GM18907 (cell line): Measurements from ENCODE around the gene PNPLA7.
"Not testable (repeated sequence)": the region's sequence is repeated elsewhere in the genome, so short reads cannot be mapped to it uniquely, and the experiment has no call there.

Source experiments
- ATAC-seq: cut with Tn5 transposase; IDR thresholded peaks from one replicate; pipeline ENCODE4 v1.9.1; 2021; ENCODE audit warnings: mild to moderate bottlenecking, moderate library complexity; ENCODE audit not compliant: unreplicated experiment

PNPLA7 gene

DNA sequence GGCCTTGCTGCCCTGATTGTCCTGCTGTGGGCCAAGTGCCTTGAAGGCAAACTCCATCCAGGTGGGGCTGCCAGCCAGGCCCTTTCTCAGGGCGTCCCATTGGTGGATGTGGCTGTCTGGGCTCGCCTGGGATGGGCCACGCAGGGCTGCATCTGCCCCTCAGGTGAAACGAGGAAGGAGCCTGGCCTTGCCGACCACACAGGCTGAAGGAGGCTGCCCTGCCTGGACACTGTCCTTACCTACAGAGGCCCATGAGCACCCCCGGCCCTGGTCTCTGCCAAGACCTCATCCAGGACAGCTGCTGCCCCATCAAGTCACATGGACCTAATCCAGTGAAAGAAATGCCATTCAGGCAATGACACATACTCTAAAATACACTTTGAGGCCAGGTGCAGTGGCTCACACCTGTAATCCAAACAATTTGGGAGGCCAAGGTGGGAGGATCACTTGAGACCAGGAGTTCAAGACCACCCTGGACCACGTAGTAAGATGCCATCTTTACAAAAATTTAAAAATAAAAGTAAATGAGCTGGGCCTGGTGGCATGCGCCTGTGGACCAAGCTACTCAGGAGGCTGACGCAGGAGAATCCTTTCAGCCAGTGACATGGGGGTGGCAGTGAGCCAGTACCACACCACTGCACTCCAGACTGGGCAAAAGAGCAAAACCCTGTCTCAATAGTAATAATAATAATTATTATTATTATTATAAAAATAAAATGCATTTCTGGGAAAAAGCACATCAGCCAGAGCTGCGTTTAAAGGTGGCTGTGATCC is 33.9 kb downstream of the PNPLA7 start:
- ATAC-seq: no peak

DNA sequence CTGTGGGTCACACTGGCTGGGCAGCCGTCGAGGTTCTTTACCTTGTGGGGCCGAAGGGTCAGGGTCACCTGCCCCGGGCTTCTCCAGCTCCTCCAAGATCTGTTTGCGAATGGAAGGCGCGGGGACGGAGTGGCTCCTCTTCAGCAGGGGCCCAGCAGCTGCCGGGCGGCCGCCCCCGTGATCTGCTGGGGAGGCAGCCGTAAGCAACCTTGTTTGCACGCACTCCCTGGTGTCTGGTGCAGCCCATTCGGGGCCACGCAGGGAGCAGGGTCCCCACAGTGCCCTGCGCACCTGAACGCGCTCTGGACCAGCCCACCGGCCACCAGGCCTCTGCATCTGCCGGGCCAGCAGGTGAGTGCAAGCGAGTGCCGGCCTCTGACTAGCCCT is 34.9 kb downstream of the PNPLA7 start:
- ATAC-seq: no peak

DNA sequence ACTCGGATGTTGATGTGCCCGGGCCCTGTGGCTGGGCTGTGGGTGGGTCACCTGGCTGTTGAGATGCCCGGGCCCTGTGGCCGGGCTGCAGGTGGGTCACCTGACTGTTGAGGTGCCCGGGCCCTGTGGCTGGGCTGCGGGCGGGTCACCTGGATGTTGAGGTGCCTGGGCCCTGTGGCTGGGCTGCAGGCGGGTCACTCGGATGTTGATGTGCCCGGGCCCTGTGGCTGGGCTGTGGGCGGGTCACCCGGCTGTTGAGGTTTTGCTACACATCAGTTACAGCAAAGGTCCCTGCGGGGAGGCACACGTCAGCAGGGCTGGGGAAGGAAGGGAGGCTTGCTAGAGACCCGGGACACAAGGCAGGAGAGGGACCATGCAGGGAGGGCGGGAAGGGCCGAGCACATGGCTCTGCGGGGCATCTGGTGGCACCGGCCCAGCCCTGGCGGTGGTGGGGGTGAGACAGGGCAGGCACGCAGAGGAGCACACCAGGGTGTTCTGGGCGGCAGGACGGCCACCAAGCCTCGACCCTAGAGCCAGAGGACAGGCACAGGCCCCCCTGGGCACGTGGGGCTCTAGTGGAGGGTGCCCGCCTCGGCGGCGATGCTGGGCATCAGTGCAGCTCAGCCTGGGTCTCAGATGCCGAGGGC is 35.4 kb downstream of the PNPLA7 start:
- no peak for ATAC-seq

DNA sequence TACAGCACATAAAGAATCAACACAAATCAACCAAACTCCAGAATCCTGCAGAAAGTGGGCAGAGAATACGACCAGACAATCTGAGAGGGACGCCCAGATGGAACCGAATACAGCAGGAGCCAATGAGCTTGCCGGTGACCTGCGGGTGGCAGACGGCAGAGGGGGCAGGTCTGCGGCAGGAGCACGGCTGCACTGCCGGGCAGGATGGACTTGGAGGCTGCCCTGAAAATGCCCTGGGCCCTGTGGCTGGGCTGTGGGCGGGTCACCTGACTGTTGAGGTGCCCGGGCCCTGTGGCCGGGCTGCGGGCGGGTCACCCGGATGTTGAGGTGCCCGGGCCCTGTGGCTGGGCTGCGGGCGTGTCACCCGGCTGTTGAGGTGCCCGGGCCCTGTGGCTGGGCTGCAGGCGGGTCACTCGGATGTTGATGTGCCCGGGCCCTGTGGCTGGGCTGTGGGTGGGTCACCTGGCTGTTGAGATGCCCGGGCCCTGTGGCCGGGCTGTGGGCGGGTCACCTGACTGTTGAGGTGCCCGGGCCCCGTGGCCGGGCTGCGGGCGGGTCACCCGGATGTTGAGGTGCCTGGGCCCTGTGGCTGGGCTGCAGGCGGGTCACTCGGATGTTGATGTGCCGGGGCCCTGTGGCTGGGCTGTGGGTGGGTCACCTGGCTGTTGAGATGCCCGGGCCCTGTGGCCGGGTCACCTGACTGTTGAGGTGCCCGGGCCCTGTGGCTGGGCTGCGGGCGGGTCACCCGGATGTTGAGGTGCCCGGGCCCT is 36.2 kb downstream of the PNPLA7 start:
- ATAC-seq: not testable (repeated sequence)

DNA sequence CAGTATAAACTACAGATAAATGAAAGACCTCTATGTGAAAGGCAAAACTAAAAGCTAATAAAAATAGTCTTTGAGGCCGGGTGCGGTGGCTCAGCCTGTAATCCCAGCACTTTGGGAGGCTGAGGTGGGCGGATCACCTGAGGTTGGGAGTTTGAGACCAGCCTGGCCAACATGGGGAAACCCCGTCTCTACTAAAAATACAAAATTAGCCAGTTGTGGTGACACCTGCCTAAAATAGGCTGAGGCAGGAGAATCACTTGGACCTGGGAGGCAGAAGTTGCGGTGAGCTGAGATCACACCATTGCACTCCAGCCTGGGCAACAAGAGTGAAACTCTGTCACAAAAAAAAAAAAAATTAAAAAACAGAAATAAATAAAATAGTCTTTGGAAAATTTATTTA is 37.1 kb downstream of the PNPLA7 start:
- not testable (repeated sequence) for ATAC-seq

DNA sequence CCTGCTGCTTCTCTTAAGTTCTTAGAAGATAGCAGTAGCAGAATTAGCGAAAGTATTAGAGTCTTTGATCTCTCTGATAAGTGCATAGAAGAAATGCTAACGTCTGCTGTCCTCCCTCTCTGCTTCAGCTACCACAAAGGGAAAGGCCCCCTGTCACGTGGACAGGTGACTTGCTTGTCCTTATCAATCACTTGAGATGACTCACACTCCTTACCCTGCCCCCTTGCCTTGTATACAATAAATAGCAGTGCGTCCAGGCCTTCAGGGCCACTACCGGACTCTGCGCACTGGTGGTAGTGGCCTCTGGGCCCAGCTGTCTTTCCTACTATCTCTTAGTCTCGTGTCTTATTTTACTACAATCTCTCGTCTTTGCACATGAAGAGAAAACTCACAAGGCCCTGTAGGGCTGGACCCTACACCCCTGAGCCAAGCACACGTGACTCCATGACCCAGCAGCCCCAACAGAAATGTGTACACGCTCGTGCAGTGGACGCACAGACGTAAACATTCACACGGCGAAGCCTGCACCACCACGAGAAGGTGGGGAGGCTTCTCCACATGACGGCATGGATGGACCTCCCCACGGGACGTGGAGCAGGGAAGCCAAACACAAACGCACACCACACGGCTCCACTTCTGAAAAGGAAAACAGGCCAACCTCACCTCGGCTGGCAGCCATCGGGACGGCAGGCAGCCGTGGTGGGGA is 38.3 kb downstream of the PNPLA7 start:
- ATAC-seq: no peak

DNA sequence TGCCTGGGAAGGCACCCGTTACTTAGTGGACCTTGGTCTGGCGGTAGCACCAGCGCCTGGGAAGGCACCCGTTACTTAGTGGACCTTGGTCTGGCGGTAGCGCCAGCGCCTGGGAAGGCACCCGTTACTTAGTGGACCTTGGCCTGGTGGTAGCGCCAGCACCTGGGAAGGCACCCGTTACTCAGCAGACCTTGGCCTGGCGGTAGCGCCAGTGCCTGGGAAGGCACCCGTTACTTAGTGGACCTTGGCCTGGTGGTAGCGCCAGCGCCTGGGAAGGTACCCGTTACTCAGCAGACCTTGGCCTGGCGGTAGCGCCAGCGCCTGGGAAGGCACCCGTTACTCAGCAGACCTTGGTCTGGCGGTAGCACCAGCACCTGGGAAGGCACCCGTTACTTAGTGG is 39.1 kb downstream of the PNPLA7 start:
- ATAC-seq: not testable (repeated sequence)

DNA sequence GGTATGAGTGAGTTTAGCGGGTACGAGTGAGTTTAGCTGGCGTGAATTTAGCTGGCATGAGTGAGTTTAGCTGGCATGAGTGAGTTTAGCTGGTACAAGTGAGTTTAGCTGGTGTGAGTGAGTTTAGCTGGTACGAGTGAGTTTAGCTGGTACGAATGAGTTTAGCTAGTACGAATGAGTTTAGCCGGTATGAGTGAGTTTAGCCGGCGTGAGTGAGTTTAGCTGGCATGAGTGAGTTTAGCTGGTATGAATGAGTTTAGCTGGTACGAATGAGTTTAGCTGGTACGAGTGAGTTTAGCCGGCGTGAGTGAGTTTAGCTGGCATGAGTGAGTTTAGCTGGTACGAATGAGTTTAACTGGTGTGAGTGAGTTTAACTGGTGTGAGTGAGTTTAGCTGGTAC is 41.0 kb downstream of the PNPLA7 start:
- no peak for ATAC-seq

DNA sequence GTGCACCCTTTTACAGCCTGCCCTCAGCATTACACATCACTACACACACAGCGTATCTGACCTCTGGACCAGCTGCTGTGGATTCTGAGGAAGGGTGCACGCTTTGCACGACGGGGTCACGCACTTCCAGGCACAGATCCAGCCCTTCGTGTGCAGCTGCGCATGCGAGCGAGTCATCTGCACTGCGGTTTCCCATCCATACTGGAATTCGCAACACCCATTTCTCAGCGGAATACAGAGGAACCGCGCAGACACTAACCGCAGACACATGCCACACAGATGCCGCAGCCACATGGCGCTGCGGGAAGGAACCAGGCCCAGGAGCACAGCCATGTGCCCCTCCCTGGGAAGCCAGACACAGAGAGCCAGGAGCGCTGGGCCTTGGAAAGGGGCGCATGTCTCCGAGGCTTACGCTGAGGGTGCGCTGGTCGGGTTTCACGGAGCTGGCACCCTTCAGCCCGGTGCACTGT is 43.5 kb downstream of the PNPLA7 start:
- ATAC-seq: no peak

DNA sequence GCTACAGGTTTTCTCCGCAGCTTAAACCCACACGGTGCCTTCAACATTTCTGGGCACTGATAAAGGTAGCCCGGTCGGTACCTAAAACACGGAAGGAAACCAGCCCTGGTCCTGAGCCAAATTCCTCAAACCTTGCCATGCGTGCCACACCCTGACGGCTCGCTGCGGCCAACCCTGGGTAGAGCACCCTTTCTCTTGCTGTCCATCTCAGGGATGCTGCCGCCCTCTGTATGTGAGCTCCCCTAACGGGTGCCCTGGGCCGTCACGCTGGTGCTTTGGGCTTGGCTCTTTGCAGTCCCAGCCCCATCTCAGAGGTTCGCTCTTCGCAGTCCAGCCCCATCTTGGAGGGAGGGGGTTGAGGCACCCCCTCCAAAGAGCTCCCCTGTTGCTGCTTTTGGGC is 43.9 kb downstream of the PNPLA7 start:
- ATAC-seq: no peak

DNA sequence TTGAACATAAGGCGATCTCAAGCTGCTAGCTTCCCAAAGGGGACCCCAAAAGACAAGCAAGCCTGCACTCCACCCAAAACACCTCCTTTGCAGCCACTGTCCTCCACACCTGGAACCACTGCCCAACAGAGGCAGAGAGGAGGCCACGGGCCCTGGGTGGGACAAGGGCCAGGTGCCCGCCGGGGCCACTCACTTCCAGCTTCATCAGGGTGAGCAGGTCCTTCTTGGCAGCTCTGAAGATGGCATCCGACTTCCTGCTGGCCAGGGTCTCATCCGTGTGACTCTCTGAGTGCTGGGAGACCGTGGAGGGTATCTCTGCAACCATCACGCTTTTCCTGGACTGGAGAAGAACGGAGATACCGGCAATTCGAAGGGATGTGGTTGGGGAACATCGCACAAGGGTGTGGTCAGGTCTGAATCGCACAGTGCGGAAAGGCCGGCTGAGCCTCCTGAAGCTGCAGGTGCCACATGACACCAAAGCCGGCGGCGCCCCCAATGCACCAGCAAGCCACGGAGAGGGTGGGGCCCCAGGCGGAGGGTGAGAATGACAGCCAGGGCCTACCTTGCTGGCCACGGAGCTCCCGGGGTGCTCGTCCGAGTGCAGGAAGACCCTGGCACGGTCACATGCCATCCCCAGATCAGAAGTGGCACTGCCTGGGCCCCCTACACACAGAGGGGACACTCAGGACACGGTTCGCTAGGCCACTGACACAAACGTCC is 44.6 kb downstream of the PNPLA7 start:
- ATAC-seq: no peak

DNA sequence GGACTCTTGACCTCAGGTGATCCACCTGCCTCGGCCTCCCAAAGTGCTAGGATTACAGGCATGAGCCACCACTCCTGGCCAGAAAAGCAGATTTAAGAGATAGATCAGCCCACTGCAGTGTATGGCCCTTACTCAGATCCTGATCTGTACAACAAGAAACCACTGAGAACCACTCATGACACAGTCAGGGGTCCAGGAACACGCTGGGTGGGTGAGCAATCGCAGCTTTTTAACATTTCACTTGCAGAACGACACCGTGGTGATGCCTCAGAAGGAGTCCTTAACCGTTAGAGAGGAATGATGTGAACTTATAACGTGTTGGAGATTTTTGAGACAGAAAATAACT is 45.8 kb downstream of the PNPLA7 start:
- no peak for ATAC-seq

DNA sequence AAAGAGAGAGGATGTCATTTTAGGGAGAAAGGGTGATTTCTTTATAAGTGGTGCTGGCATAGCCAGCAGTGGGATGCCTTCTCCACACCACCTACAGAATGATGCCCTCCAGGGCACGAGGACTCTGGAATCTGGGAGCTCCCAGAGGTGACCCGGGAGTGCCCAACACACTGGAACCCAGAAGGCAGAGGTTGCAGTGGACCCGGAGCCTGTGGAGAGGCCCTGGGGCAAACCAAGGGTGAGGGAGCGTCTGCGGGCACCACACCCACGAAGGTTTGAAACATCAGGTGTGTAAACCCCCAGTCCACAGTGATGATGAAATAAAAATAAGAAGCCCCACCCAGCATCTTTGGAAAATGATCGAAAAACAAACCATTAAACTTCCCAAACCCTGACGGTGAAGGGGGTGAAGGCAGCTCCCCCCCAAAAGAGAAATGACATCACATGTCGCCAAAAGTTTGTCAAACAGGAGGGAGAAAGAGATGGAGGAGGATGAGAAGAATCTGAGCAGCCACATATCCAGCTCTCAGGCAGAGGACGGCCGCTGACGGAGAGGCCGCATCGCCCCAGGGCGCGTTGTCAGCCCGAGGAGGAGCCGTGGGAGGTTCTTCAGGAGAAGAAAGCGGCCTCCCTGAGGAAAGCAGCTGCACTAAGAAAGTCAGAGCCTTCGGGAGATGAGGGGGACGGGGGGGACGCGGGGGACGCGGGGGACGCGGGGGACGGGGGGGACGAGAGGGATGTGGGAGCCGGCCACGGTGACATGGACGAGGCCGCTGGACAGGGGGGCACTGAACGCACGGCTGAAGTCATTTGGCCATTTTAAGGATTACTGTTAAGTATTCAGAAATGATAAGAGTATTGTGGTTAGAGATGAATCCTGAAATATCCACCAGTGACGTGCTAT is 47.9 kb downstream of the PNPLA7 start:
- no peak for ATAC-seq

DNA sequence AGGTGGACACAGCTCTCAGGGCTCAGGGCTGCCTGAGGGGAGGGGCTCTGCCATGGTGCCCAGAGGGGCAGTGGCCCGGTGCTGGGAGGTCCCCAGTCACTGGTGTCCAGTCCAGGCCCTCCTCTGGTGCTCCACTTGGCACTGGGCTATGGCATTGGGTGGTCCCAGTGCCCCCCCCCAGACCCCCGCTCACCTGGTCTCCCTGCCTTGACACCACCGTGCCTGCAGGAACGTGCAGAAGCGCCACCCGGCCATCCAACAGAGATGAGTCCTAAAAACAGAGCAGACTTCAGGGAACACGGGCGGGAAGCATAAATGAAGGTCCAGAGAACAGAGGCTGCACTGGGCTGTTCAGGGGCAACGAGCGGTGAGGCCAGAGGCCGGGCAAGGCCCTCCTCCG is 48.7 kb downstream of the PNPLA7 start:
- ATAC-seq: no peak

DNA sequence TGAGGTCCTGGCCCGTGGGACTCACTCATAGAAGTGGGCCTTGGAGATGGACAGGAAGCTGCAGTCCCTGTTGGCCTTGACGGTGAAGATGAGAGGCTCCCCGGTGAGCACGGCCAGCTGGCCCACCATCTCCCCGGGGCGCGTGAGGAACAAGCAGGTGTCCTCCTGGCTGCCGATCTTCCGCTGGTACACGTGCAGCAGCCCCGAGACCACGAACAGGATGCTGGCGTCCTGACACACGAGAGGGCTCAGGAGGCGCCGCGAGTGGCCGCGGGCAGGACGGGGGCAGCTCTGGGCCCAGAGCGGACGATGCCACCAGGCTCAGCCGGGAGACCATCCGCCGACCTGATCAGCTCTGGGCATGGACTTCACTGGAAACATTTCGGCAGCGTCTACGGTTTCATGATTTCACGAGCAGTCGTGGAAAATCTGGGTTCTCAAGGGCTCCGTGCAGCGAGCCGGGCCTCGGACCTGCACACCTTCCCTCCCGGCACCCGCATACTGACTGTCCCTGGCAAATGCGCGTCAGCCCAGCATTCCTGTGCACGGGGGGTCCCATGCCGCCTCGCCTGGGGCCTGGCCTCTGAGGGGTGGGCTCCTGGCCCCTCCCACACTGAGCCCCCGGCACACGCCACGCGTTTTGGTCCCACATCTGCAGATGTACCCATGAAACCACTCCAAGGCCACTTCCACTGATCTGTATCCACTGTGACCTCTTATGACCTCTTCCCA is 49.4 kb downstream of the PNPLA7 start:
- ATAC-seq: no peak

DNA sequence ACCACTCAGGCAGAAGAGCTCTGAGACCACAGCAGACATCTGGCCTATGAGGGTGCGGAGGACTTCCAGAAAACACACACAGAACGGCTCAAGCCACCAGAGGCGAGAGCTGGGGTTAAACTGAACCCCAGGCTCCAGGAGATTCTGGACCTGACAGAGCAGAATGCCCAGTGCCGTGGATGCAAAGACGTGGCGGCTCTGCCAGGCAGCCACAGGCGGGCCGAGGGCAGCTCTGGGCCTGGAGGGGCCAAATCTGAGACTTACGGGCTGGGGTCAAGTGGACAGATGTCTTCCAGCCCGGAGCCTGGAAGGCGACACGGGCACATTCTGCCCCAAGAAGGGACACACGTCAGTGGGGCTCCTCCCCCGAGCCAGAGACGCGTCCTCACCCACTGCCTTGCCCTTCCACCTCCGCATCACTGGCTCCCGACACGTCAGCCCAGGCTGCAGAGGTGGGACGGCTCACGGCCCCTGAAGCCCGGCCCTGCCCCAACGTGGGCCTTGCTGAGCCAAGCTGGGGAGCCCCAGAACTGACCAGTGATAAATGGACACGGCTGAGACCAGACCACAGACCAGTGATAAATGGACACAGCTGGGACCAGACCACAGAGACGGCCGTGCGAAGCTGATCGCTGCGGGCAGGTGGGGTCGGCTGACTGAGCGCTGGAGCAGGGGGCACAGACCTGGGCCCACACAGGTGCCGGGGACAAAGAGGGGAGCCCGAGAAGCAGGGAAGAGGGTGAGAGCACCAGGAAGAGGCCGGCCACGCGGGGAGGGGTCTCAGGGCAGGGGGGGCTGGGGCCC is 50.1 kb downstream of the PNPLA7 start:
- no peak for ATAC-seq

DNA sequence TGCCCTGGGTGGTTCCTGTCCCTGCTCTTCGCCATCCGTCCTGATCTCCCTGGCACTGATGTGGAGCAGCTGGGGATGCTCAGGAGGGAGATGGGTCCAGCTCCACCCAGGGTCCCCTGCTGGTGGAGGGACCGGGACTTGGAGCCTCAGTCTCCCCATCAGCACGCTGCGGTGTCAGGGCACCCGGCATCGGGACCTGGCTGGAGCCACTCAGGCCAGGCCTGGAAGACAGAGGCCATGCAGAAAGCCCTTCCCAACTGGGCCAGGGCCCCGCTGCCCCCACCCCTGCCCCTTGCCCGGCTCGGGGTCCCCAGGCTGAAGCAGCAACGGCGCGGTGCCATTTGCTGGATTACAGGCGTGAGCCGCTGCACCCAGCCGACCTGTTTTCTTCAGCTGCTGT is 50.8 kb downstream of the PNPLA7 start:
- ATAC-seq: no peak

DNA sequence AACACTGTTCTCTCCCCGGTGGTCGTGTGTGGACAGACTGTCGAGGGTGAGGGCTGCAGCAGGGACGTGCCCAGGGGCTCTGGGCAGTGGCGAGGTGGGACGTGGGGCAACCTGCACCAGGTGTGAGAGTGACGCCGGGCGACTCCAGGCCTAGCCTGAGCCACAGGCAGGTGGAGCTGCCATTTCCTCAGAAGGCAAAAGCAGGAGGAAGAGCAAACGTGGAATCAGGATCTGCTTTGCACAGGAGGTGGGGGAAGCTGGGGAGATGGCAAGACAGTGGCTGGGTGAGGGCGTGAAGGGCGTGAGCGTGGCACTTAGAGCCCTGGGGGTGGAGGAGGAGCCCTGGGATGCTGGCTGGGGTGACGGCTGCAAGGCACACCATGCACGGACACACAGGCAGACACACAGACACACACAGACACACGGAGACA is 51.5 kb downstream of the PNPLA7 start:
- ATAC-seq: no peak
